SU-DHL-6 (cell line): ENCODE data around the gene RHEX.

Experiments
- H2AFZ ChIP-seq: fragments of 200-600 bp; sonication (generic); 2 replicates; pipeline ENCODE4 v1.6.1; 2014; ENCODE audit warnings: low read depth, mild to moderate bottlenecking, moderate library complexity, mixed read lengths, antibody characterized with exemption, low read length; ENCODE audit not compliant: severe bottlenecking
- H3F3A ChIP-seq: fragments of 200-600 bp; shearing (Covaris generic); 2 replicates; pipeline ENCODE4 v1.6.0; 2016; ENCODE audit warnings: antibody characterized with exemption, mild to moderate bottlenecking; ENCODE audit not compliant: insufficient read depth
- H3K27ac ChIP-seq: fragments of 200-600 bp; sonication (generic); 2 replicates; pipeline ENCODE4 v1.5.1; 2016; ENCODE audit warnings: low read depth, mild to moderate bottlenecking, low read length, moderate library complexity, mixed read lengths
- H3K27me3 ChIP-seq: fragments of 200-600 bp; sonication (generic), shearing (Covaris generic); 2 replicates; pipeline ENCODE4 v1.6.0; 2014; ENCODE audit warnings: mild to moderate bottlenecking, low read length
- H3K36me3 ChIP-seq: fragments of 200-600 bp; sonication (generic); 2 replicates; pipeline ENCODE4 v1.6.1; 2014; ENCODE audit warnings: mild to moderate bottlenecking, low read length, mixed read lengths
- H3K4me2 ChIP-seq: fragments of 300-600, 200-600 bp; shearing (Covaris generic), sonication (generic); 2 replicates; pipeline ENCODE4 v1.6.0; 2014; ENCODE audit warnings: low read length, low read depth, mild to moderate bottlenecking; ENCODE audit not compliant: poor library complexity, severe bottlenecking
- H3K4me3 ChIP-seq: fragments of 200-600 bp; sonication (generic); 2 replicates; pipeline ENCODE4 v1.5.1; 2014; ENCODE audit warnings: antibody characterized with exemption, low read length, mild to moderate bottlenecking, mixed read lengths; ENCODE audit not compliant: insufficient read depth, poor library complexity, severe bottlenecking
- H3K79me2 ChIP-seq: fragments of 200-600 bp; sonication (generic); 2 replicates; pipeline ENCODE4 v1.6.1; 2014; ENCODE audit warnings: mild to moderate bottlenecking, low read length, moderate library complexity; ENCODE audit not compliant: insufficient read depth
- H3K9ac ChIP-seq: fragments of 200-600 bp; sonication (generic); 2 replicates; pipeline ENCODE4 v1.7.0; 2014; ENCODE audit warnings: mild to moderate bottlenecking, low read length
- H3K9me2 ChIP-seq: fragments of 200-600 bp; sonication (generic); replicated peaks from 2 replicates; pipeline ENCODE4 v1.6.1; 2014; ENCODE audit warnings: low read length; ENCODE audit not compliant: insufficient read depth
- H3K9me3 ChIP-seq: fragments of 200-600 bp; sonication (generic); 2 replicates; pipeline ENCODE4 v1.6.1; 2014; ENCODE audit warnings: low read length, mixed read lengths; ENCODE audit not compliant: insufficient read depth
- H4K20me1 ChIP-seq: fragments of 200-600 bp; sonication (generic); 2 replicates; pipeline ENCODE4 v1.6.1; 2014; ENCODE audit warnings: low read depth, mild to moderate bottlenecking, antibody characterized with exemption, low read length, moderate library complexity, mixed read lengths
- CTCF ChIP-seq: fragments of 200-600 bp; sonication (generic); IDR thresholded peaks from one replicate; pipeline ENCODE4 v1.5.1; 2017; ENCODE audit warnings: antibody characterized with exemption, mild to moderate bottlenecking, low read length, moderate library complexity; ENCODE audit not compliant: insufficient read depth, poor library complexity, severe bottlenecking
- EZH2phosphoT487 ChIP-seq: fragments of 200-600 bp; sonication (generic), shearing (Covaris generic); conservative IDR thresholded peaks from 2 replicates; pipeline ENCODE4 v1.6.1; 2018; ENCODE audit warnings: mild to moderate bottlenecking, antibody characterized with exemption, low read length, moderate library complexity, mixed read lengths

RHEX gene

GRCh38 chr1:206087091-206087490 lies 34.1 kb downstream of the RHEX start:
- TF ChIP-seq CTCF, result no peak
- TF ChIP-seq EZH2phosphoT487, result no peak
- no peaks in the 10 kb centered on the region for H4K20me1 ChIP-seq
- H3K9me3 ChIP-seq, result no peaks in the 10 kb centered on the region
- no peak overlapping the region for H3K27ac ChIP-seq
- no peak overlapping the region for H3K4me2 ChIP-seq
- H3K36me3 ChIP-seq, result no peaks in the 10 kb centered on the region
- H3F3A ChIP-seq, result no peaks in the 10 kb centered on the region
- no peaks in the 10 kb centered on the region for H3K27me3 ChIP-seq
- H3K9ac ChIP-seq, result no peak overlapping the region
- no peak overlapping the region for H2AFZ ChIP-seq
- H3K79me2 ChIP-seq, result no peaks in the 10 kb centered on the region
- no peaks in the 10 kb centered on the region for H3K9me2 ChIP-seq
- no peak overlapping the region for H3K4me3 ChIP-seq

- H3F3A ChIP-seq, result no peaks in the 10 kb centered on the region
- no peaks in the 10 kb centered on the region for H4K20me1 ChIP-seq
- no peaks in the 10 kb centered on the region for H3K36me3 ChIP-seq
- H3K79me2 ChIP-seq, result no peaks in the 10 kb centered on the region
- no peak overlapping the region for H3K4me2 ChIP-seq
- no peaks in the 10 kb centered on the region for H3K27me3 ChIP-seq
- TF ChIP-seq CTCF (no peak), EZH2phosphoT487 (no peak)
- H3K4me3 ChIP-seq, result no peak overlapping the region
- no peak overlapping the region for H3K9ac ChIP-seq
- H3K9me3 ChIP-seq, result no peaks in the 10 kb centered on the region
- H3K27ac ChIP-seq, result no peak overlapping the region
- no peak overlapping the region for H2AFZ ChIP-seq
- no peaks in the 10 kb centered on the region for H3K9me2 ChIP-seq
Observed at GRCh38 chr1:206089341-206089740, 36.4 kb downstream of the RHEX start.

GRCh38 chr1:206094024-206094423 lies 41.1 kb downstream of the RHEX start:
- H3K79me2 ChIP-seq, result no peaks in the 10 kb centered on the region
- no peaks in the 10 kb centered on the region for H3K36me3 ChIP-seq
- H3K27ac ChIP-seq, result no peak overlapping the region
- no peaks in the 10 kb centered on the region for H4K20me1 ChIP-seq
- H3K4me2 ChIP-seq, result no peak overlapping the region
- no peaks in the 10 kb centered on the region for H3K9me2 ChIP-seq
- H3K9me3 ChIP-seq, result no peaks in the 10 kb centered on the region
- H3K9ac ChIP-seq, result no peak overlapping the region
- H3K27me3 ChIP-seq, result no peaks in the 10 kb centered on the region
- no peak overlapping the region for H3K4me3 ChIP-seq
- H3F3A ChIP-seq, result no peaks in the 10 kb centered on the region
- H2AFZ ChIP-seq, result no peak overlapping the region
- TF ChIP-seq EZH2phosphoT487, result no peak
- no peak for TF ChIP-seq CTCF
